ENCODE data around the gene STARD13. TPM values are rescaled to one million over a fixed set of nuclear protein-coding genes. Genes with fewer than 3 reads are reported as not detected.

STARD13 gene
- total RNA-seq, 1 donor: 28.2 TPM

- Histone ChIP-seq H3K4me3 (ENCODE audit: insufficient read depth, low read length) (peak overlapping the region; percentile 86), H3K27me3 (ENCODE audit: insufficient read depth, low read length) (no peaks in the 10 kb centered on the region), H3K36me3 (ENCODE audit: insufficient read depth, low read length) (peaks cover 14% of the 10 kb centered on the region), H3K4me1 (ENCODE audit: insufficient read depth, low read length) (peaks cover 46% of the 10 kb centered on the region), H3K4me2 (ENCODE audit: insufficient read depth, low read length) (peak overlapping the region; percentile 90), H4K20me1 (ENCODE audit: insufficient read depth, low read length) (no peaks in the 10 kb centered on the region), H3K79me2 (ENCODE audit: insufficient read depth, low read length) (peaks cover 54% of the 10 kb centered on the region), H3K9me3 (ENCODE audit: low read depth, low read length) (no peaks in the 10 kb centered on the region), H3K27ac (ENCODE audit: low read depth, low read length) (peak overlapping the region; percentile 99), H2AFZ (ENCODE audit: low read length) (no peak overlapping the region)
- DNase-seq (ENCODE audit: insufficient read length, low spot score, missing footprints): peak; percentile 26
- no peak for TF ChIP-seq CTCF (IDR thresholded peaks at IDR 0.05; ENCODE audit: extremely low read depth, low read depth, low read length)
Observed at GRCh38 chr13:33284031-33284430, 1.5 kb downstream of the STARD13 start.

- Histone ChIP-seq H3K4me1 (ENCODE audit: insufficient read depth, low read length) (peaks cover 53% of the 10 kb centered on the region), H3K79me2 (ENCODE audit: insufficient read depth, low read length) (peaks cover 61% of the 10 kb centered on the region)
- DNase-seq (ENCODE audit: insufficient read length, low spot score, missing footprints): no peak
Observed at GRCh38 chr13:33283195-33283911, 2.2 kb downstream of the STARD13 start.

GRCh38 chr13:33281951-33282595 is 3.5 kb downstream of the STARD13 start:
- no peak for DNase-seq (ENCODE audit: insufficient read length, low spot score, missing footprints)
- no peak overlapping the region for H2AFZ ChIP-seq (ENCODE audit: low read length)
- H4K20me1 ChIP-seq (ENCODE audit: insufficient read depth, low read length): no peaks in the 10 kb centered on the region
- H3K36me3 ChIP-seq (ENCODE audit: insufficient read depth, low read length): peaks cover 19% of the 10 kb centered on the region
- H3K4me1 ChIP-seq (ENCODE audit: insufficient read depth, low read length): peaks cover 66% of the 10 kb centered on the region
- H3K9me3 ChIP-seq (ENCODE audit: low read depth, low read length): no peaks in the 10 kb centered on the region
- H3K27me3 ChIP-seq (ENCODE audit: insufficient read depth, low read length): no peaks in the 10 kb centered on the region
- peak overlapping the region; percentile 99 for H3K27ac ChIP-seq (ENCODE audit: low read depth, low read length)
- H3K4me2 ChIP-seq (ENCODE audit: insufficient read depth, low read length): peak overlapping the region; percentile 90
- no peak for TF ChIP-seq CTCF (IDR thresholded peaks at IDR 0.05; ENCODE audit: extremely low read depth, low read depth, low read length)
- H3K4me3 ChIP-seq (ENCODE audit: insufficient read depth, low read length): peak overlapping the region; percentile 86
- H3K79me2 ChIP-seq (ENCODE audit: insufficient read depth, low read length): peaks cover 62% of the 10 kb centered on the region

More at GRCh38 chr13:33283195-33283911, 2.2 kb downstream of the STARD13 start:
- no peaks in the 10 kb centered on the region for H3K27me3 ChIP-seq (ENCODE audit: insufficient read depth, low read length)
- H3K9me3 ChIP-seq (ENCODE audit: low read depth, low read length): no peaks in the 10 kb centered on the region
- H3K4me2 ChIP-seq (ENCODE audit: insufficient read depth, low read length): peak overlapping the region; percentile 90
- peak overlapping the region; percentile 99 for H3K27ac ChIP-seq (ENCODE audit: low read depth, low read length)
- peaks cover 14% of the 10 kb centered on the region for H3K36me3 ChIP-seq (ENCODE audit: insufficient read depth, low read length)
- no peak overlapping the region for H2AFZ ChIP-seq (ENCODE audit: low read length)
- H4K20me1 ChIP-seq (ENCODE audit: insufficient read depth, low read length): no peaks in the 10 kb centered on the region
- H3K4me3 ChIP-seq (ENCODE audit: insufficient read depth, low read length): peak overlapping the region; percentile 86
- TF ChIP-seq CTCF (IDR thresholded peaks at IDR 0.05; ENCODE audit: extremely low read depth, low read depth, low read length): no peak

- no peaks in the 10 kb centered on the region for H4K20me1 ChIP-seq (ENCODE audit: insufficient read depth, low read length)
- H3K4me2 ChIP-seq (ENCODE audit: insufficient read depth, low read length): peak overlapping the region; percentile 90
- peaks cover 26% of the 10 kb centered on the region for H3K36me3 ChIP-seq (ENCODE audit: insufficient read depth, low read length)
- DNase-seq (ENCODE audit: insufficient read length, low spot score, missing footprints): no peak
- no peaks in the 10 kb centered on the region for H3K27me3 ChIP-seq (ENCODE audit: insufficient read depth, low read length)
- peaks cover 72% of the 10 kb centered on the region for H3K4me1 ChIP-seq (ENCODE audit: insufficient read depth, low read length)
- H3K4me3 ChIP-seq (ENCODE audit: insufficient read depth, low read length): peak overlapping the region; percentile 3
- H3K79me2 ChIP-seq (ENCODE audit: insufficient read depth, low read length): peaks cover 71% of the 10 kb centered on the region
- no peaks in the 10 kb centered on the region for H3K9me3 ChIP-seq (ENCODE audit: low read depth, low read length)
- H3K27ac ChIP-seq (ENCODE audit: low read depth, low read length): peak overlapping the region; percentile 99
- TF ChIP-seq CTCF (IDR thresholded peaks at IDR 0.05; ENCODE audit: extremely low read depth, low read depth, low read length): no peak
- H2AFZ ChIP-seq (ENCODE audit: low read length): no peak overlapping the region
Observed at GRCh38 chr13:33280923-33281322, 4.6 kb downstream of the STARD13 start.
